GM18867 (cell line): ENCODE measurements around the gene ZNF346.
"Not testable (repeated sequence)": the region's sequence is repeated elsewhere in the genome, so short reads cannot be mapped to it uniquely, and the experiment has no call there.

Experiments used
- ATAC-seq: cut with Tn5 transposase; IDR thresholded peaks from one replicate; pipeline ENCODE4 v1.9.1; 2021; ENCODE audit warnings: mild to moderate bottlenecking, moderate library complexity; ENCODE audit not compliant: unreplicated experiment

ZNF346 gene

DNA sequence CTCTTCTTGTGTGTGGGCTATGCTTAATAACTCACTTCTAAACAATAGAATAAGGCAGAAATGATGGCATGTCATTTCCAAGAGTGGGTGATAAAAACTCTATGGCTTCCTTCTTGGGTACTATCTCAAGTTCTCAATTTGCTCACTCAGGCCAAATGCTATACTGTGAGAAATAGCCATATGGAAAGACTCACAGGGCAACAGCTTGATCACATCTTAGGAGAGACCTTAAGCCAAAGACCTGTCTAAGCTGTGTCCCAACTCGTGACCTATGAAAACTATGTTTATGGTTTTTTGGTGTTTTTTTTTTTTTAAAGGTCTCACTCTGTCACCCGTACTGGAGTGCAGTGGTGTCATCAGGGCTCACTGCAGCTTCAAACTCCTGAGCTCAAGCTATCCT lies 13.8 kb upstream of the ZNF346 start:
- no peak for ATAC-seq

DNA sequence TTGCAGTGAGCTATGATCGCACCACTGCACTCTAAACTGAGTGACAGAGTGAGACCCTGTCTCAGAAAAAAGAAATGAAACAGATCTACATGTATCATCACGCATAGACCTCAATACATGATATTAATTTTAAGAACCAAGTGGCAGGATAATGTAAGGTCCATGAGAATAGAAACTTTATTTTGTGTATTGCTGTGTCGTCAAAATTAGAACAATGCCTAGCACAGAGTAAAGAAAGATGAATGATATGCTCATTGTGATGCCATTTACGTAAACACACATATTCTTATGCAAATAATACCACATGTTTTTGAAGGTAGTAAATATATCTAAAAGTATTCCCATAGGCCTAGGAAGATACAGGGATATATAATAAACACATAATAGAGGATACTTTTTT lies 12.3 kb upstream of the ZNF346 start:
- no peak for ATAC-seq

DNA sequence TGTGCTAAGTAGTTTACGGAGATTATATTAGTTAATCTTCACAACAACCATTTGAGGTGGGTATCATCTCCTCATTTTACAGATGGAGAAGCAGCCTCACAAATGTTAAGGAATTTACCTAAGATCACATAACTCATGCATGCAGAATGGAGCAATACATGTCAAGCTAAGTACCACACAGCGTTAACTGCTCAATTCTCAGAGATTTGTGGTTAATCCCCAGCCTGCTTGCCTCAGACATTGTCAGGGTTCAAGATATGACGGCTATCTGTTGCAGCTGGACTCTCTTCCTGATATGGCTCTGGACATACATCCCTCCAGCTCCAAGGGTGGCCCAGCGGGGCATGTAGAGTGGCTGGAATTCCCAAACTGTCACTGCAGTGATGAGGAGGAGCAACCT lies 7.3 kb upstream of the ZNF346 start:
- ATAC-seq, result no peak

DNA sequence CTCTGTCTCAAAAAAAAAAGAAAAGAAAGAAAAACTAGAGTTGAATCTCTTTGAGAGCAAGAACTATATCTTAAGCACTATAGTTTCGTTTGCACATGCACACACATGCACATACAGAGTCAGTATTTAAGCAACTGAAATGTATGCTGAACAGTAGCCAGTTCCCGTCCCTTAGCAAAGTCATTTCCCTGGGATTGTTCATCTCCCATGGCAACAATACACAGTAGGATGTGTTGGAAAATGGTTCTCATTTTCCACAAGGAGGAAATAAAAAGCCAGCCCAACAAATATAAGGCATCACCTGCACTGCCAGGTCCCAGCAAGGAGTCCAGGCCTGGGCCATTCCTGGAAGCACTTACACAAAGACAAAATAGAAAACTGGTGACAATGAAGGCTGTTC lies 4.2 kb upstream of the ZNF346 start:
- ATAC-seq, result no peak

DNA sequence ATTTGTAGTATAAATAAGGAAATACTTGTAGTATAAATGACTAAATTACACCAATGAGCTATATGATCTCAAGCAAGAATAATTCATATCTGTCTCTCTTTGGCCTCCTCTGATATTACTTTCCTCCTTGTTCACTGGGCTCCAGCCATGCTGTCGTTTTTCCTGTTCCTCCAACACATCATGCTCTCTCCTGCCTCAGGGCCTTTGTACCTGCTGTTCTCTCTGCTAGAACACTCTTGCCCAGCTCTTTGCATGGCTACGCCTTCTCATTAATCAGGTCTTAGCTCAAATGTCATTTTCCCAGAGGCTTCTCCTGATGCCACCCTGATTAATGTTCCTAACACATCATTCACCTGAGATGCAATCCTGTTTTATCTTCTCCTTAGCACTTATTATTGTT lies 2.5 kb upstream of the ZNF346 start:
- ATAC-seq, result no peak

DNA sequence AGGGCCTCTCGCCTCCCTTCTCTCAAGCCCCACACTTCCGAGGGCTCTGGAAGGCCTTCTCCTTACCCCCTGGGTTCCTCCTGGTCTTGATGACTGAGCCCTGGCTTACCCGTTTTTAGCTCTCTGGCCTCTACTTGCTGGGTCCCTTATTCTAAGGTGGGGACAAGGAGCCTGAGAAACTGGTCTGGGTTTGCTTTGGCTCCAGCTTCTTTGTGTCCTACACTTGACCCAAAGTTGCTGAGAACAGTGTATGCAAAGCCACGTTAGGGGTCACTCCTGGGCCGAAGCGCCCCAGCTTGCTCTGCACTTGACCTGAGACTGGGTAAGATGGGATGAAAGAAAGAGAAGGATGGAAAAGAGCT lies 788 bp downstream of the ZNF346 start:
- peak; percentile 15 for ATAC-seq

DNA sequence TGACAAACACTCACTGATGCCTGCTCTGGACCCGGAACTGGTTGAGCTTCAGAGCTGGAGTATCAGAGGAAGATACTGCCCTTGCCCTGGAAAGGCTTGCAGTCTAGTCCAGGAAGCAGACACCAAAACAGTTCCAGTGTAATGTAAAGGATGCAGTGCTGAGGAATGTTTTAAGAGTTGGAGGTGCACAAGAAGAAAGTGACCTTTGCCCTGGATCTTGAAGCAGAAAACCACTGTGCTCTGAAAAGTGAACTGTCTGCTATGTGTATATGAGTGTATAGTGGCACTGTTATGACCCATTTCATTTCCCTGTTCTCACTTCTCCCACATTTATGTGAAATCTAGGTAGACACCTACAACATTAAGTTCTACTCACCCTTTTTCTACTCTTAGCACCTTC lies 2.1 kb downstream of the ZNF346 start:
- no peak for ATAC-seq

DNA sequence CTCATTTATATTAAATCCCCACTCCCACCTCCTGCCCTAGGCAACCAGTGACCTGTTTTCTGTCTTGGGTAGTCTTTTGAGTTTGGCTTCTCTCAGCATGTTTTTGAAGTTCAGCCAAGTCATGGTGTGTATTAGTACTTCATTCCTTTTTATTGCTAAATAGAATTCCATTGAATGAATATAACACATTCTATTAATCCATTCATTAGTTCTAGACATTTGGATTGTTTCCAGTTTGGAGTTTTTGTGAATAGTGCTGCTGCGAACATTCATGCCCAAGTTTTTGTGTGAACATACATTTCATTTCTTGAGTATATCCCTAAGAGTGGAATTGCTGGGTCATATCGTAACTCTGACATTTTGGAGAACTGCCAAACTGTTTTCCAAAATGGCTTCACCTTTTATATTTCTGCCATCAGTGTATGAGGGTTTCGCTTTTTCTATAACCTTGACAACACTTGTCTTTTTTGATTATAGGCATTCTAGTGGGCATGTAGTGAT lies 2.7 kb downstream of the ZNF346 start:
- ATAC-seq, result no peak

DNA sequence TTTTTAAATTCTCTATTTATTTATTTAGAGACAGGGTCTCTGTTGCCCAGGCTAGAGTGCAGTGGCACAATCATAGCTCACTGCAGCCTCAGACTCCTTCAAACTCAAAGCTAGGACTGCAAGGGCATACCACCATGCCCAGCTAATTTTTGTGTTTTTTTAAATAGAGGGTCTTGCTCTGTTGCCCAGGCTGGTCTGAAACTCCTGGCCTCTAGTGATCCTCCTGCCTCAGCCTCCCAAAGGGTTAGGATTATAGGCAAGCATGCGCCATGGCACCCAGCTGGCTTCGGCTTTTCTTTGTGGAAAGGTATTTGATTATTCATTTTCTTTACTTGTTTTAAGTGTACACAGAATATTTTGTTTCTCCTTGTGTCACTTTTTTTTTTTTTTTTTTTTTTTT lies 5.2 kb downstream of the ZNF346 start:
- ATAC-seq, result no peak

DNA sequence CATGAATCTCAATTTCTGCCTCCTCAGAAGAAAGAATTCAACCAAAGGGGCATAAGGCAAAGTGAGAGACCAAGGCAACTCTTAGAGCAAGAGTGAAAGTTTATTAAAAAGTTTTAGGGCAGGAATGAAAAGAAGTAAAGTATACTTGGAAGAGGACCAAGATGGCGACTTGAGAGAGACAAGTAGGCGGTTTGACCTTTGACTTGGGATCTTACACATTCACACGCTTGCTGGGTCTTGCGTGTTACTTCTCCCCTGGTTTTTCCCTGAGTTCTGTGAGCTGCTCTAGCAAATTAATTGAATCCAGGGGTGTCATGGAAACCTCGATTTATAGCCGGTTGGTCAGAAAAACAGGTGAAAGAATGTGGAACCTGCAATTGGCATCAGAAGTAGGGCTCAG lies 7.0 kb downstream of the ZNF346 start:
- ATAC-seq, result no peak

DNA sequence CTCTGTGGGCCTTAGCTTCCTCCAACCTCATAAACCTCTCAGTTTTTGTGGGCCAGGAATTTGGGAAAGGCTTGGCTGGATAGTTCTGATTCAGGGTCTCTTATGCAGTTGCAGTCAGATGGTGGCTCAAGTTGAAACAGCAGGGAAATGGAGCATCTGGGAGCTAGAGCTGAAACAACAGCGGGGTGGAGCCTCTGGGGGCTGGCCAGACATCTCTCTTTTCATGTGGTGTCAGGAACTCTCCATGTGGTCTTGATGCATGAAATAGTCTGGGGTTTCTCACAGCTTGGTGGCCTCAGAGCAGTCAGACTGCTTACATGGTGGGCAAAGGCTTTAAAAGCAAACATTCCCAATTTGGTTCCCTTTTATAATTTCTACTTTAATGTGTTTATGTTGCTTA lies 13.5 kb downstream of the ZNF346 start:
- ATAC-seq, result no peak

DNA sequence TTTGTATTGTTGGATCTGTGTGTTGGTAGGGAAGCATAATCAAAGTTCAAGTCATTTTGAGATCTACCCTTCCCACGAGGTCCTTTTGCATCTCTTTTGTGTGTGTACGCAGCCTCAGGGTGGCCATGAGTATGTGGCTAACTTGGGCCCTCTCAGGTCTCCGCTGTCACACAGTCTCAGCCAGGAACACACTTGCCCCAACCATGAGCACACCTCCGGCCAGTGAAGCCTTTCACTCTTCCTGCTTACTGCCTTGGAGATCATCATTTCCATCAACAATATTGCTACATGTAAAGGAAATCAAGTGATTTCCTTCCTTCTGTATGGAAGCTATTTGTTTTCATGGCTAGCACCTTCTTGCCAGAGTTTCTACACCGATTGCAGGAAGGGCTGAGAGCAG lies 13.9 kb downstream of the ZNF346 start:
- no peak for ATAC-seq

DNA sequence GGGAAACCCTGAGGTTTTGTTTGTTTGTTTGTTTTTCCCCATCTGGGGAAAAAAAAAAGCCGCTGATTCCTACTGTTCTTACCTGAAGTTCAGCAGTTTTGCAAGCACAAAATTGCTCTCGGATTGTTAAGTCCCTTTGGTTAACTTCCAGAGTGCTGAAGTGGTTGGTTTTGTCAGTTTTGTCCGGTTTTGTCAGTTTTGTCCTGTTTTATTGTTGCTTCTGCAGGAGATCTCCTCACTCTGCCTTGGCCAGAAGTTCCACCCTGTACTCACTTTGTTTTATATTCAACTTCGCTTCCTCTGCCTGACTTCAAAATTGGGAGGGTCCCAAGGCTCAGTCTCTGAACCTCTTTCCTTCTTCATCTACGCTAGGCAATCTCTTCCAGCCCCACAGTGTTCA lies 14.4 kb downstream of the ZNF346 start:
- ATAC-seq, result no peak

DNA sequence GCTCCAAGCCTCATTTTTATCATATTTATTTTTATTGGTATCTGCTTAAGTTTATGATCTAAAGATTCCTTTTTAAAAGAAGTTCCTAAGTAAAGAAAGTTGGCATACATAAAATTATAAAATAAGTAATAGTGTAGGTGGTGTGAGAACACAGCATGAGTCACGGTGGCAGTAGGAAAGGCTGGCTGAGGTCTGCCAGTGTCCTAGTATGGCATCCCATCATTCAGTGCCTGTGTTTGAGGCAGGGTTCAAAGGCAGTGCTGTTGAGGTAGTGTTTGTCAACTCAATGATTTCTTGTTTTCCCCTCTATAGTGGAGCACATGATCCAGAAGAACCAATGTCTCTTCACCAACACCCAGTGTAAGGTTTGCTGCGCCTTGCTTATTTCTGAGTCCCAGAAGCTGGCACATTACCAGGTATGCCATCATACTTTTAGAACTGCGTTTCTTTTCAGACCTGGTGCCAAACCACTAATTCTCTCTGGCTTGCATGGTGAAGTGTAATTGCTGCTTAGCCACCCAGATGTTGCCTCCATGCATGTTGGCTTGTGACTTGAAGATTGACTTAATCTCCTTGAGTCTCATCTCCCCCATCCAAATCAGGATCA lies 18.4 kb downstream of the ZNF346 start:
- ATAC-seq, result no peak

DNA sequence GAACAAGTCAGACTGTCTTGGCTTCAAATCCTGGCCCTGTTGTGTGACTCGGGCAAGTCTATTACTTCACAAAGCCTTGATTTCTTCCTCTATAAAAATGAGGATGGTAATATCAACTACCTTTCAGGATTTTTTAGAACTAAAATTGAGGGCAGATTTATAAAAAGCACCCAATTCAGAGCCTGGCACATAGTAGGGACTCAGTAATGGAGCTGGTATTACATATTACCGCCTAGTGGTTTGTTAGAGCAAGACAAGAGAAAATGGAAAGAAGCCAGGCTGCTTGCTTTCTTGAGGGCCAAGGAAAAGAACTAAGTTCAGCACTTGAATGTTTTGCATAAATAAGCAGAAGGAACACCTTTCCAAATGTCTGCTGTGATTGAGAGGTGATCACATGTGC lies 19.4 kb downstream of the ZNF346 start:
- no peak for ATAC-seq

DNA sequence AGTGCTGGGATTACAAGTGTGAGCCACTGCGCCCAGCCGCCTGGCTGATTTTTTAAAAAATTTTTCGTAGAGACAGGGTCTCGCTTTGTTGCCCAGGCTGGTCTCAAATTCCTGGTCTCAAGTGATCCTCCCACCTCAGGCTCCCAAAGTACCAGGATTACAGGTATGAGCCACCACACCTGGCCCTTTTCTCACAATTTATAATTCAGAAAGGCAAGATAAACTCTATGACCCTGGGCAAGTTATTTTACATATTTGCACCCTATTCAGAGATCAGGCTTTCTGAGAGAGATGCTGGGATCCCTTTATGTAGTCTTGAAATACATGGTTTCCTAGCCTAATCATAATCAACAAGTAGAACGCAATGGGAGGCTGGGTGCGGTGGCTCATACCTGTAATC lies 20.6 kb downstream of the ZNF346 start:
- no peak for ATAC-seq

DNA sequence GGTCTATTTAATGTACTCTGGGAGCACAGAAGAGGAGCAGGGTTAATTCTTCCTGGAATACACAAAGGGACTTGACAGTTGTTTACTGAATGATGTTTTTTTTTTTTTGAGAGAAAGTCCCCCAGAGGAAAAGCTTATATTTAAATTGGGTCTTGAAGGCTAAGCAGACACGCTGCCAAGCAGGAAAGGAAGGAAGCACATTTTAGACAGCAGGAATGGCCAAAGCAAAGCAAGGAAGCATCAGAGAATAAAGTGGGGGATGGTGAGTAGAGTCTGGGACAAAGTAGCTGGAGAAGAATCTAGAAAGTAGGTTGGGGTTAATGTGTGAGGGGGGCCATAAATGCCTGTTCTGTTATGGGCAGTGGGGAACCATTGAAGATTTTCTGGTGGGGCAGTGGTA lies 21.5 kb downstream of the ZNF346 start:
- no peak for ATAC-seq

DNA sequence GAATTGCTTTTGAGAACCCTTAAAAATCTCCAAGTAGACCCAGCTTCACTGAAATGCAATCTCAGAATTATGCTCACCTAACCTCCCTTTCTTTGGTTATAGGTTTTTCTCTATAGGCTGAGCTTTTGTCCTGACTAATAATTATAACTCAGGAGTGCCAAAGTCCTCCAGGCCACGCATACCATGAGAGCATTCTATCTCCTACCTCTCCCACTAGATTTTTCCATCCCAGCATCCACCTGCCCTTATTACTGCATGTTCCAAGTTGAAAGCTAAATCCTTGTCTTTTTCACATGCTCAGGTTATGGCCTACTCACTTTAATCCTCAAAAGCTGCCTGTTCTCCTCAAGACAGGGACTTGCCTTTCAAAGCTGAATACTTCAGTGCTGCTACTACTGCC lies 22.1 kb downstream of the ZNF346 start:
- no peak for ATAC-seq

DNA sequence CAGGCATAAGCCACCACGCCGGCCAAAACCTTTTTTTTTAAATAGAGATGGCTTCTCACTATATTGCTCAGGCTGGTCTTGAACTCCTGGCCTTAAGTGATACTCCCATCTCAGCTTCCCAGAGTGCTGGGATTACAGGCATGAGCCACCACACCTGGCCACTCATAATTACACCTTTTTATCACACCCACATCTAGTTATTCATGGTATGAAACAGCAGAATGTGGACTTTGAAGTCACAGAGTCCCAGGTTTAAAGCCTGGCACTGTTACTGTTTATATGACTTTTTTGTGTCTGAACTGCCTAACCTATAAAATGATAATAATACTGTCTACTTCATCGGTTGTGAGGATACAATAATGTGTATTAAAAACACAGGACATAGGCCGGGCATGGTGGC lies 23.1 kb downstream of the ZNF346 start:
- ATAC-seq, result no peak

DNA sequence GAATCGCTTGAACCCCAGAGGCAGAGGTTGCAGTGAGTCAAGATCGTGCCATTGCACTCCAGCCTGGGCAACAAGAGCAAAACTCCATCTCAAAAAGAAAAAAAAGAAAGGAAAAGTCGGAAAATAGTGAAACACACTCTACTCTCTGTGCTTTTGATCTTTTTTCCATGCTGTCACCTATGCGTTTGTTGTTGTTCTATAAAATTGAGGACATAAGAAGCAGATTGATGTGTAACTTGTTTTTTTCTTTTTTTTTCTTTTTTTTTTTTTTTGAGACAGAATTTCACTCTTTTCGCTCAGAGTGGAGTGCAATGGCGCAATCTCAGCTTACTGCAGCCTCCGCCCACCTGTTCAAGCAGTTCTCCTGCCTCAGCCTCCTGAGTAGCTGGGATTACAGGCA lies 26.0 kb downstream of the ZNF346 start:
- not testable (repeated sequence) for ATAC-seq

DNA sequence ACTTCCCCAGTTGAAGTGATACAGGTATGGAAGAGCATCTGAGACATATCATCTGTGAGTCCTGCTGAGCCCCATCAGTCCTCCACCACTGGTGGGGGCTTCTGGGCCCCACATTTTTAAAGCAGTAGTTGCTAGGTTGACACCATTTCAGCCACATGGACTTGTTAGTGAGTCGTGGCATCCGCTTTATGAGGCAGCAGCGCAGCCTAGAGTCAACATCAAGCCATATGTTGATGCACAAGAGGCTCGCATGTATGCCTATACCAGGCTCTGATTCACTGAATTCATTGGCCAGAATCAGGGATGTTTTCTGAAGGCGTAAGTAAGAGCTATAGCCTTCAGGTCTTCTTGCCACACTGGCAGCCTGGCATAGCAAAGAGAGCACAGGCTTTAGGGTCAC lies 26.8 kb downstream of the ZNF346 start:
- ATAC-seq, result no peak

DNA sequence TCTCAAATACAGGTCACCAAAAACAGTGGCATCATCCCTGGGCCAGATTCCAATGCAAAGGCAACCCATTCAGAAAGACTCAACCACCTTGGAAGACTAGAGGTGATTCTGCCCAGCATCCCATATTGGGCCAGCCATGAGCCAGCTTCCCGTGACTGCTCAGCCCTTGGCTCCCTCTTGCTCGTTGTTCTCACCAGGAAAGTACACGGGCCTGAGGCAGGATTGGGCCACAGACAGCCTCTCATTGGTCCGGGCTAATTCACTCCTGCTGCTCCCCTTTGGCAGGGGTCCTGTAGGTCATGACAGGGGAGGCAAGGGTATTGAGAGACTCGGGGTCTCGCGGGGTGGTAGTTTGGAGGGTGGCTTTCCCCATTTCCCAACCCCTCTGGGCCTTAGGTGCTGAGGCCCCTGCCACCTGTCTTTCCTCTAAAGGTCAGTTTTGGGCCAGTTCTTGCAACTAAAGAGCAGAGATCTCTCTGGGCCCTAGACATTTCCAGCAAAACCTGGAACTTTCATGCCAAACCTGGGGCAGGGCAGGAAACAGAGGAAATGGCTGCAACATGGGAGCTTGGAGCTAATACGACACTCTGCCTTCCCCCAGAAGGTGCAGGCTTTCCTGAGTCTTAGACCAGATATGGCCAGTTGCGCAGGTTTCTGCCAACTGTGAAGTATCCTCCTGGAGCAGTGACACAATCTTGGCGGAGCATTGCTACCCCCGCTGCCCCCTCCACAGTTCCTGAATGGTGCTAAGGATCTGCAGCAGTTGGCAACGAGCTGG lies 42.2 kb downstream of the ZNF346 start:
- ATAC-seq, result no peak

DNA sequence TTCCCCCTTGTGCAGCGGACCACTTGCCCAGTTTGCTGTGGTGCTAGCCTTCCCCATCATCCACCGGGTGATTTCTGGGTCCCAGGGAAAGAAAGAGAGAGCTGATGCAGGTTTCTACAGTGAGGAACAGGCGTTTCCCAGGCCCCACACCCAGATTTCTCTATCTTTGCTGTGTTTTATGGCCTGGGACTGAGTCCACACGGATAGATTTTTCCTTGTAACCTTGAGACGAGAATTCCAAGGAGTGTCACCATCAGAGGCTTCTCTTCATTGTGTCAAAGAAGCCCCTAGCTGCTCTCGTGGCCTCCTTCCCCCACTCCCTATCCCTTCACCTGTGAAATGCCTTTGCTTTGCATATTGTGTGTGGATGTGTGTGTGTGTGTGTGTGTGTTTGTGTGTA lies 43.0 kb downstream of the ZNF346 start:
- ATAC-seq, result no peak
